ENCODE results near the gene PIP4K2C.

DNA sequence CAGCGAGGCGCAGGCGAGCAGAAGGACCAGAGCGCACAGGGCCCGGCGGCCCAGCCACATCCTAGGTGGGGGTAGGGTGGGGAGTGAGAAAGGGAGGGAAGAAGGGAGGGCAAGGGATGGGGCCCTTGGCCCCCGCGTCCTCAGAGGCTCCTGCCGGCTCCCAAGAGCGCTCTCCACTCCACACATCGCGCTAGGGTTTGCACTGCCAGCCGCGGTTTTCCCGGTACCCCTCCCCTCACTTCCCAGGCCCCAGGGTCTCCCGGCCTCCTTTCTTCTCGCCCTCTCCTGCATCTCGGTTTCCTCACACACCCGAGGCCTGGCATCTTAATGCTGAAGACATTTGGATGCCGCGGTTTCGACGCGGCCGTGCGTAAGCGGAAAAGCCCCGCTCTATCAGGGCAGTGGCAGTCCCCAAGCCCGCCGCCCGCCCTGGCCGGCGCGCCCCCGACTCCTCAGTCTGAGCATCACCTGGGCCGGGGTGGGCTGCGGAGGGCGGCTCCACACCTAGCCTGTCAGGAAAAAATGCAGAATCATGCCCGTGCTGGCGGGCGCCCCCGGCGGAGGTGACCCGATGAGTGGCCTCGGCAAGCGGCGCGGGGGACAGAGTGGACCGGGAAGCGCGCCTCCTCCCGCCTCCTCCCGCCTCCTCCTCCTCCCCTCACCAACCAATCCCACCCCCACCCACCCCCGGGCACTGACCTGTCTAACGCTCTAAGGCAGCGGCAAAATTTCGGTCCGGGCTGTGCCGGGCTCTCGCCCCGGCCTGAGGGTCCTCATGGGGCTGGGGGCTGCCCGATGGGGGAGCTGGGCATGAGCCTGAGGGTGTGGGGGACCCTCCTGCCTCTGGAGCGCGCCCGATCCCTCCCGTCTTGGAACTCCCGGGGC lies 41.3 kb downstream of the PIP4K2C start:
- TF ChIP-seq, protein P1, sequence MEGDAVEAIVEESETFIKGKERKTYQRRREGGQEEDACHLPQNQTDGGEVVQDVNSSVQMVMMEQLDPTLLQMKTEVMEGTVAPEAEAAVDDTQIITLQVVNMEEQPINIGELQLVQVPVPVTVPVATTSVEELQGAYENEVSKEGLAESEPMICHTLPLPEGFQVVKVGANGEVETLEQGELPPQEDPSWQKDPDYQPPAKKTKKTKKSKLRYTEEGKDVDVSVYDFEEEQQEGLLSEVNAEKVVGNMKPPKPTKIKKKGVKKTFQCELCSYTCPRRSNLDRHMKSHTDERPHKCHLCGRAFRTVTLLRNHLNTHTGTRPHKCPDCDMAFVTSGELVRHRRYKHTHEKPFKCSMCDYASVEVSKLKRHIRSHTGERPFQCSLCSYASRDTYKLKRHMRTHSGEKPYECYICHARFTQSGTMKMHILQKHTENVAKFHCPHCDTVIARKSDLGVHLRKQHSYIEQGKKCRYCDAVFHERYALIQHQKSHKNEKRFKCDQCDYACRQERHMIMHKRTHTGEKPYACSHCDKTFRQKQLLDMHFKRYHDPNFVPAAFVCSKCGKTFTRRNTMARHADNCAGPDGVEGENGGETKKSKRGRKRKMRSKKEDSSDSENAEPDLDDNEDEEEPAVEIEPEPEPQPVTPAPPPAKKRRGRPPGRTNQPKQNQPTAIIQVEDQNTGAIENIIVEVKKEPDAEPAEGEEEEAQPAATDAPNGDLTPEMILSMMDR (conservative IDR thresholded peaks at IDR 0.05; ENCODE audit: low read depth, low read length) = no peak
- TF ChIP-seq MXI1 (IDR thresholded peaks at IDR 0.05; ENCODE audit: borderline replicate concordance, low read depth, low read length) = no peak
- TF ChIP-seq, protein P2, sequence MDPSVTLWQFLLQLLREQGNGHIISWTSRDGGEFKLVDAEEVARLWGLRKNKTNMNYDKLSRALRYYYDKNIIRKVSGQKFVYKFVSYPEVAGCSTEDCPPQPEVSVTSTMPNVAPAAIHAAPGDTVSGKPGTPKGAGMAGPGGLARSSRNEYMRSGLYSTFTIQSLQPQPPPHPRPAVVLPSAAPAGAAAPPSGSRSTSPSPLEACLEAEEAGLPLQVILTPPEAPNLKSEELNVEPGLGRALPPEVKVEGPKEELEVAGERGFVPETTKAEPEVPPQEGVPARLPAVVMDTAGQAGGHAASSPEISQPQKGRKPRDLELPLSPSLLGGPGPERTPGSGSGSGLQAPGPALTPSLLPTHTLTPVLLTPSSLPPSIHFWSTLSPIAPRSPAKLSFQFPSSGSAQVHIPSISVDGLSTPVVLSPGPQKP (IDR thresholded peaks at IDR 0.05; ENCODE audit: borderline replicate concordance, low read depth, low read length) = no peak
- no peak for TF ChIP-seq RAD21 (IDR thresholded peaks at IDR 0.05; ENCODE audit: low read length)

Data from IMR-90 (cell line).